A204.1 (cell line): ENCODE results near the gene WFDC8.
"Not testable (repeated sequence)": the region's sequence is repeated elsewhere in the genome, so short reads cannot be mapped to it uniquely, and the experiment has no call there.

Experiments
- FAIRE-seq: peaks from 2 replicates; lab custom pipeline; 2012; peaks lifted over from hg19 to GRCh38; lab: Jason Lieb, UNC

The WFDC8 gene

GRCh38 chr20:45579184-45579583 is at the start of gene WFDC8:
Gene WFDC8, minus strand, starts transcription at chr20:45579284. Its CDS starts 37 bp downstream, at chr20:45579247.
- no peak for FAIRE-seq

- FAIRE-seq, result no peak
Measured at GRCh38 chr20:45626540-45626939, 47.5 kb upstream of the WFDC8 start.

GRCh38 chr20:45621593-45621992 is 42.5 kb upstream of the WFDC8 start:
- FAIRE-seq, result no peak

GRCh38 chr20:45617591-45617990 is 38.5 kb upstream of the WFDC8 start:
- FAIRE-seq, result no peak

- FAIRE-seq, result no peak
Measured at GRCh38 chr20:45612314-45612713, 33.2 kb upstream of the WFDC8 start.

GRCh38 chr20:45611054-45611453 is 32.0 kb upstream of the WFDC8 start:
- no peak for FAIRE-seq

GRCh38 chr20:45607810-45608209 is 28.7 kb upstream of the WFDC8 start:
- FAIRE-seq, result no peak

- no peak for FAIRE-seq
Measured at GRCh38 chr20:45595235-45595634, 16.2 kb upstream of the WFDC8 start.

- no peak for FAIRE-seq
Measured at GRCh38 chr20:45593498-45593897, 14.4 kb upstream of the WFDC8 start.

GRCh38 chr20:45592574-45593189 is 13.6 kb upstream of the WFDC8 start:
- FAIRE-seq, result peak; percentile 89

- FAIRE-seq, result no peak
Measured at GRCh38 chr20:45589725-45590124, 10.6 kb upstream of the WFDC8 start.

GRCh38 chr20:45588800-45589199 is 9.7 kb upstream of the WFDC8 start:
- FAIRE-seq, result no peak

- not testable (repeated sequence) for FAIRE-seq
Measured at GRCh38 chr20:45585986-45586385, 6.9 kb upstream of the WFDC8 start.

- not testable (repeated sequence) for FAIRE-seq
Measured at GRCh38 chr20:45584294-45584693, 5.2 kb upstream of the WFDC8 start.

GRCh38 chr20:45583502-45583901 is 4.4 kb upstream of the WFDC8 start:
- no peak for FAIRE-seq

GRCh38 chr20:45581702-45582101 is 2.6 kb upstream of the WFDC8 start:
- no peak for FAIRE-seq

GRCh38 chr20:45578231-45578630 is 853 bp downstream of the WFDC8 start:
- FAIRE-seq, result no peak

GRCh38 chr20:45576995-45577394 is 2.1 kb downstream of the WFDC8 start:
- FAIRE-seq, result no peak

GRCh38 chr20:45575931-45576330 is 3.2 kb downstream of the WFDC8 start:
- no peak for FAIRE-seq

- FAIRE-seq, result not testable (repeated sequence)
Measured at GRCh38 chr20:45569650-45570049, 9.4 kb downstream of the WFDC8 start.

GRCh38 chr20:45564760-45565276 is 14.3 kb downstream of the WFDC8 start:
- FAIRE-seq, result no peak

GRCh38 chr20:45555198-45555597 is 23.9 kb downstream of the WFDC8 start:
- no peak for FAIRE-seq

- no peak for FAIRE-seq
Measured at GRCh38 chr20:45552456-45552855, 26.6 kb downstream of the WFDC8 start.

GRCh38 chr20:45550765-45551164 is 28.3 kb downstream of the WFDC8 start:
- no peak for FAIRE-seq

GRCh38 chr20:45548410-45548809 is 30.7 kb downstream of the WFDC8 start:
- no peak for FAIRE-seq
